Testis (tissue), 2 donors: ENCODE results near the gene ALDH16A1.

ENCODE experiments used
- POLR2A ChIP-seq: fragments of 450-650 bp; IDR thresholded peaks from one replicate; pipeline ENCODE4 v1.6.1; 2017; ENCODE audit warnings: antibody characterized with exemption, mild to moderate bottlenecking, moderate library complexity
- TF ChIP-seq, protein P1 (sequence below), 3 experiments: fragments of 450-650 bp in 2 of 3; fragments of 200-600 bp in 1 of 3; sonication (generic) in 1 of 3; IDR thresholded peaks; one replicate each; pipeline ENCODE4 v1.5.1; 2016 to 2019; ENCODE audit warnings: antibody characterized with exemption in 3 of 3, mild to moderate bottlenecking in 2 of 3, moderate library complexity in 1 of 3

DNA sequence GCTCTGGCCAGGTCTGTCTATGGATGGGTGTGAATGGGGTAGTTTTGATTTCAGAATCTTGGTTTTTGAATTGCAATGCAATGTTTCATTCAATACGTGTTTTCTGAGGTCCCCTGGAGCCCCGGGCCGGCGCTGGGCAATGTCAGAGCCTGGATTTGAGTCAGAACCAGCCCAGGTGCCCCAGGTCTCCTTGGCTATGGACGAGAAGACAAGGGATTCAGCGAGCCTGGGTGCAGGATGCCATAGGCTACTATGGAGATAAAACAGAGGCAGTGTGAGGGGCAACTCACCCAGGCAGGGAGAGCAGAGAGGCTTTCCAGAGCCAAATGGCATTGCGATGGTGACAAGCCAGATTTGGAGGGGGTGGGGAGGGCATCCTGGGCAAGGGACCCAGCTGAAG lies 33.2 kb downstream of the ALDH16A1 start:
- TF ChIP-seq, protein P1, sequence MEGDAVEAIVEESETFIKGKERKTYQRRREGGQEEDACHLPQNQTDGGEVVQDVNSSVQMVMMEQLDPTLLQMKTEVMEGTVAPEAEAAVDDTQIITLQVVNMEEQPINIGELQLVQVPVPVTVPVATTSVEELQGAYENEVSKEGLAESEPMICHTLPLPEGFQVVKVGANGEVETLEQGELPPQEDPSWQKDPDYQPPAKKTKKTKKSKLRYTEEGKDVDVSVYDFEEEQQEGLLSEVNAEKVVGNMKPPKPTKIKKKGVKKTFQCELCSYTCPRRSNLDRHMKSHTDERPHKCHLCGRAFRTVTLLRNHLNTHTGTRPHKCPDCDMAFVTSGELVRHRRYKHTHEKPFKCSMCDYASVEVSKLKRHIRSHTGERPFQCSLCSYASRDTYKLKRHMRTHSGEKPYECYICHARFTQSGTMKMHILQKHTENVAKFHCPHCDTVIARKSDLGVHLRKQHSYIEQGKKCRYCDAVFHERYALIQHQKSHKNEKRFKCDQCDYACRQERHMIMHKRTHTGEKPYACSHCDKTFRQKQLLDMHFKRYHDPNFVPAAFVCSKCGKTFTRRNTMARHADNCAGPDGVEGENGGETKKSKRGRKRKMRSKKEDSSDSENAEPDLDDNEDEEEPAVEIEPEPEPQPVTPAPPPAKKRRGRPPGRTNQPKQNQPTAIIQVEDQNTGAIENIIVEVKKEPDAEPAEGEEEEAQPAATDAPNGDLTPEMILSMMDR (IDR thresholded peaks at IDR 0.05) = no peak
- no peak for TF ChIP-seq POLR2A
